ENCODE data around the gene CFDP1. TPM values are rescaled to one million over a fixed set of nuclear protein-coding genes. Genes with fewer than 3 reads are reported as not detected.

Gene CFDP1
- total and polyA plus RNA-seq, 2 donors (not counting 1 experiment from before 2014, with no cell fraction given): 6.3 to 42.8 TPM

DNA sequence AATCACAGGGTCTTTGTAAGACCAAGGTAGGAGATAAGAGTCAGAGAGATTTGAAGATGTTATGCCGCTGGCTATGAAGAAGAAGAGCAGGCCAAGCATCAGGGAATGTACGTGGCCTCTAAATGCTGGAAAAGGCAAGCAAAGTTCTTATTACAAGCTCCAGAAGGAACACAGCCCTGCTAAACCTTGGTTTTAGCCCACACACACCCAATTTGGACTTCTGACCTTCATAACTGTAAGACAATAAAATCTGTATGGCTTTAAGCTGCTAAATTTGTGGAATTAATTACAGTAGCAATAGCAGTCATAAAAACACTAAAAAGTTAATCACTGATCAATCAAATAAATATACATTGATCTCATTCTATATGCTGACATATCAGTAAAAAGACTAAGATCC lies 25.1 kb upstream of the CFDP1 start:
- peaks cover 11 to 13% of the 10 kb centered on the region in 2 donors for H3K4me1 ChIP-seq (ENCODE audit: control insufficient read depth in 2 of 2, insufficient read depth in 2 of 2, low read length in 2 of 2)
- no peak overlapping the region for H3K4me2 ChIP-seq (replicated peaks; ENCODE audit: low read depth, low read length, poor library complexity, severe bottlenecking)
- Mint-ChIP-seq H3K4me1 (peaks cover 59% of the 10 kb centered on the region), H3K27ac (no peak overlapping the region), H3K27me3 (no peaks in the 10 kb centered on the region), H3K4me3 (no peak overlapping the region), H3K9me3 (ENCODE audit: insufficient read depth) (no peaks in the 10 kb centered on the region)
- peaks cover 0 to 3% of the 10 kb centered on the region in 2 experiments for H3K36me3 ChIP-seq (replicated peaks in 1 of 2; ENCODE audit: control extremely low read depth in 1 of 2, control insufficient read depth in 1 of 2, extremely low read depth in 1 of 2, insufficient read depth in 2 of 2, low read length in 1 of 2)
- H3K4me3 ChIP-seq (ENCODE audit: control extremely low read depth in 1 of 5, extremely low read depth in 1 of 5, insufficient read depth in 1 of 5, low read depth in 2 of 5, low read length in 4 of 5): no peak overlapping the region
- no peak for ATAC-seq (ENCODE audit: low read depth)
- no peak for DNase-seq
- CTCF ChIA-PET: interaction anchor here (1.5 kb wide), 1 partner anchor 12 kb away, joined by 5 read pairs; no protein-coding TSS in a partner anchor
- intact Hi-C loops (cut with micrococcal nuclease): no loop called here
- H3K9ac ChIP-seq (ENCODE audit: low read length): no peak overlapping the region
- peaks cover 86% of the 10 kb centered on the region for H4K20me1 ChIP-seq (ENCODE audit: control insufficient read depth, insufficient read depth, low read length, poor library complexity, severe bottlenecking)
- TF ChIP-seq, protein P1, sequence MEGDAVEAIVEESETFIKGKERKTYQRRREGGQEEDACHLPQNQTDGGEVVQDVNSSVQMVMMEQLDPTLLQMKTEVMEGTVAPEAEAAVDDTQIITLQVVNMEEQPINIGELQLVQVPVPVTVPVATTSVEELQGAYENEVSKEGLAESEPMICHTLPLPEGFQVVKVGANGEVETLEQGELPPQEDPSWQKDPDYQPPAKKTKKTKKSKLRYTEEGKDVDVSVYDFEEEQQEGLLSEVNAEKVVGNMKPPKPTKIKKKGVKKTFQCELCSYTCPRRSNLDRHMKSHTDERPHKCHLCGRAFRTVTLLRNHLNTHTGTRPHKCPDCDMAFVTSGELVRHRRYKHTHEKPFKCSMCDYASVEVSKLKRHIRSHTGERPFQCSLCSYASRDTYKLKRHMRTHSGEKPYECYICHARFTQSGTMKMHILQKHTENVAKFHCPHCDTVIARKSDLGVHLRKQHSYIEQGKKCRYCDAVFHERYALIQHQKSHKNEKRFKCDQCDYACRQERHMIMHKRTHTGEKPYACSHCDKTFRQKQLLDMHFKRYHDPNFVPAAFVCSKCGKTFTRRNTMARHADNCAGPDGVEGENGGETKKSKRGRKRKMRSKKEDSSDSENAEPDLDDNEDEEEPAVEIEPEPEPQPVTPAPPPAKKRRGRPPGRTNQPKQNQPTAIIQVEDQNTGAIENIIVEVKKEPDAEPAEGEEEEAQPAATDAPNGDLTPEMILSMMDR (IDR thresholded peaks at IDR 0.05): no peak
- TF ChIP-seq EZH2 (IDR thresholded peaks at IDR 0.05; ENCODE audit: borderline replicate concordance, insufficient read depth, low read depth, low read length, poor library complexity, severe bottlenecking): no peak
- H3K27ac ChIP-seq (ENCODE audit: low read length in 2 of 2): no peak overlapping the region
- 83% methylated on average over 2 of the region's 2 CpGs for WGBS (ENCODE audit: insufficient coverage)
- POLR2A ChIA-PET: no interaction called here
- H2AFZ ChIP-seq (ENCODE audit: insufficient read depth, low read depth, low read length, poor library complexity, severe bottlenecking): no peak overlapping the region
- peaks cover 99% of the 10 kb centered on the region for H3K79me2 ChIP-seq (ENCODE audit: control insufficient read depth, insufficient read depth, low read length)
- no peaks in the 10 kb centered on the region for H3K27me3 ChIP-seq (replicated peaks in 1 of 4; ENCODE audit: control extremely low read depth in 1 of 4, control insufficient read depth in 3 of 4, insufficient read depth in 4 of 4, low read length in 3 of 4)
- no peaks in the 10 kb centered on the region for H3K9me3 ChIP-seq (ENCODE audit: control extremely low read depth in 1 of 3, control insufficient read depth in 2 of 3, insufficient read depth in 1 of 3, low read length in 2 of 3)

DNA sequence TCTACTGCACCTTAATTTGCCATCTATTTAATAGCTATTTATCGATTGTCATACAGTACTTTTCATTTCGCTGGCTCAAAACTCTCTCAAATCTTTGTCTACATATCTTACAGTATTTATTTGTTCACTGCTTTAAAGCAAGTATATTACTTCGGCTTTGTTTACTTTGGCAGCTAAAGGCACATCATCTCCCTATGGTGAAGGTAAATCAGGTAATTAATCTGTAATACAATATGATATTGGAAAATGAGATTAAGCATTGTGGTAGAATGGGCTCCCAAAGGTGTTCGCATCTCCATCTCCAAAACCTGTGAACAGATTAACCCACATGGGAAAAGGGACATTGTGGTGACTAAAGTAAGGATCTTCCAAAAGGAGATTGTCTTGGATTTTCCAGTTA lies 24.7 kb upstream of the CFDP1 start:
- Mint-ChIP-seq H3K9me3 (ENCODE audit: insufficient read depth) (no peaks in the 10 kb centered on the region), H3K27me3 (no peaks in the 10 kb centered on the region), H3K27ac (no peak overlapping the region), H3K4me1 (peaks cover 55% of the 10 kb centered on the region), H3K4me3 (no peak overlapping the region)
- peaks cover 0 to 3% of the 10 kb centered on the region in 2 experiments for H3K36me3 ChIP-seq (replicated peaks in 1 of 2; ENCODE audit: control extremely low read depth in 1 of 2, control insufficient read depth in 1 of 2, extremely low read depth in 1 of 2, insufficient read depth in 2 of 2, low read length in 1 of 2)
- H3K27ac ChIP-seq (ENCODE audit: low read length in 2 of 2): no peak overlapping the region
- H3K4me1 ChIP-seq (ENCODE audit: control insufficient read depth in 2 of 2, insufficient read depth in 2 of 2, low read length in 2 of 2): peaks cover 7 to 9% of the 10 kb centered on the region in 2 donors
- no peak overlapping the region for H2AFZ ChIP-seq (ENCODE audit: insufficient read depth, low read depth, low read length, poor library complexity, severe bottlenecking)
- CTCF ChIA-PET: interaction anchor here (1.5 kb wide), 1 partner anchor 13 kb away, joined by 5 read pairs; no protein-coding TSS in a partner anchor
- peaks cover 99% of the 10 kb centered on the region for H3K79me2 ChIP-seq (ENCODE audit: control insufficient read depth, insufficient read depth, low read length)
- no peaks in the 10 kb centered on the region for H3K27me3 ChIP-seq (replicated peaks in 1 of 4; ENCODE audit: control extremely low read depth in 1 of 4, control insufficient read depth in 3 of 4, insufficient read depth in 4 of 4, low read length in 3 of 4)
- TF ChIP-seq, protein P1 (IDR thresholded peaks at IDR 0.05): no peak
- TF ChIP-seq EZH2 (IDR thresholded peaks at IDR 0.05; ENCODE audit: borderline replicate concordance, insufficient read depth, low read depth, low read length, poor library complexity, severe bottlenecking): no peak
- H3K9ac ChIP-seq (ENCODE audit: low read length): no peak overlapping the region
- ATAC-seq (ENCODE audit: low read depth) (no peak), DNase-seq (no peak)
- no CpG with 5 or more reads among the region's 4 CpGs for WGBS (ENCODE audit: insufficient coverage)
- POLR2A ChIA-PET: interaction anchor here (0.5 kb wide), 1 partner anchor 12 kb away, joined by 3 read pairs; no protein-coding TSS in a partner anchor
- peaks cover 86% of the 10 kb centered on the region for H4K20me1 ChIP-seq (ENCODE audit: control insufficient read depth, insufficient read depth, low read length, poor library complexity, severe bottlenecking)
- H3K4me3 ChIP-seq (ENCODE audit: control extremely low read depth in 1 of 5, extremely low read depth in 1 of 5, insufficient read depth in 1 of 5, low read depth in 2 of 5, low read length in 4 of 5): no peak overlapping the region
- no peaks in the 10 kb centered on the region for H3K9me3 ChIP-seq (ENCODE audit: control extremely low read depth in 1 of 3, control insufficient read depth in 2 of 3, insufficient read depth in 1 of 3, low read length in 2 of 3)
- intact Hi-C loops (cut with micrococcal nuclease): no loop called here
- H3K4me2 ChIP-seq (replicated peaks; ENCODE audit: low read depth, low read length, poor library complexity, severe bottlenecking): no peak overlapping the region

Measured in B cell (primary cell).